Mammary epithelial cell (primary cell): ENCODE results near the gene RASGRP2.

Source experiments
- EZH2 ChIP-seq: IDR thresholded peaks from 2 replicates; pipeline ENCODE4 v1.6.1; 2012; ENCODE audit warnings: low read length, inconsistent platforms, borderline replicate concordance
- TF ChIP-seq, protein P1 (sequence below), 2 donors: IDR thresholded peaks in 1 of 2; conservative IDR thresholded peaks in 1 of 2; 2 replicates each; pipeline ENCODE4 v1.5.1; 2011 to 2012; ENCODE audit warnings: inconsistent platforms in 2 of 2, low read length in 2 of 2, mild to moderate bottlenecking in 2 of 2, control low read depth in 1 of 2, low read depth in 1 of 2; ENCODE audit not compliant: insufficient read depth in 1 of 2; ENCODE audit errors: extremely low read depth in 1 of 2

DNA sequence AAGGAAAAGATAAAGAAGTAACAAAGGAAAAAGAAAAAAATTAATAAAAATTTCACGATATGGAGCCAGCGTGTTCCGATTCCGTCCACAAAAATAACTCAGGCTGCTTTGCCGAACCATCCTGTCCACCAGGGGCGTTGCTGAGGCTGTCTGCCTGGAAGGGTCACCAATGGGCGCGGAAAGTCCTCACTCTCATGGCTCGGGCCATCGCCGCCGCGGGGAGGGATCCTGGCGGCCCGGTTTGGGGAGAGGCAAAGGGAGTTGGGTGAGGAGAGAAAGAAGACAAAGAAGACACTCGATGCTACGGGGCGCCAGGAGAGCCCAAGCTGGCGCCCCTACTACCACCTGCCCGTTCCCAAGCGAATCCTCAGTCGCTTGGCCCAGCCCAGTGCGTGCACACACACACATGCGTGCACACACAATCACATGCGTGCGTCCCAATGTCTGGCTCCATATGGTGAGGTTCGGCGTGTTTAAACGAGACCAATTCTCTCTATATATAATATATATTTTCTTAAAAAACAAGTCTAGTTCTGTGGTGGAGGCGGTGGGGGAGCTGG, 21.4 kb upstream of the RASGRP2 start:
- TF ChIP-seq, protein P1, sequence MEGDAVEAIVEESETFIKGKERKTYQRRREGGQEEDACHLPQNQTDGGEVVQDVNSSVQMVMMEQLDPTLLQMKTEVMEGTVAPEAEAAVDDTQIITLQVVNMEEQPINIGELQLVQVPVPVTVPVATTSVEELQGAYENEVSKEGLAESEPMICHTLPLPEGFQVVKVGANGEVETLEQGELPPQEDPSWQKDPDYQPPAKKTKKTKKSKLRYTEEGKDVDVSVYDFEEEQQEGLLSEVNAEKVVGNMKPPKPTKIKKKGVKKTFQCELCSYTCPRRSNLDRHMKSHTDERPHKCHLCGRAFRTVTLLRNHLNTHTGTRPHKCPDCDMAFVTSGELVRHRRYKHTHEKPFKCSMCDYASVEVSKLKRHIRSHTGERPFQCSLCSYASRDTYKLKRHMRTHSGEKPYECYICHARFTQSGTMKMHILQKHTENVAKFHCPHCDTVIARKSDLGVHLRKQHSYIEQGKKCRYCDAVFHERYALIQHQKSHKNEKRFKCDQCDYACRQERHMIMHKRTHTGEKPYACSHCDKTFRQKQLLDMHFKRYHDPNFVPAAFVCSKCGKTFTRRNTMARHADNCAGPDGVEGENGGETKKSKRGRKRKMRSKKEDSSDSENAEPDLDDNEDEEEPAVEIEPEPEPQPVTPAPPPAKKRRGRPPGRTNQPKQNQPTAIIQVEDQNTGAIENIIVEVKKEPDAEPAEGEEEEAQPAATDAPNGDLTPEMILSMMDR (conservative IDR thresholded peaks at IDR 0.05 in 1 of 2, IDR thresholded peaks at IDR 0.05 in 1 of 2; ENCODE audit: extremely low read depth in 1 of 2, insufficient read depth in 1 of 2, low read depth in 1 of 2, low read length in 2 of 2) = peak; percentile 21 to 31
- no peak for TF ChIP-seq EZH2
